ENCODE results near the gene PDGFC.
A peak's percentile ranks its signal among the peaks of the same experiment; 100 is the strongest.

PDGFC gene, protein sequence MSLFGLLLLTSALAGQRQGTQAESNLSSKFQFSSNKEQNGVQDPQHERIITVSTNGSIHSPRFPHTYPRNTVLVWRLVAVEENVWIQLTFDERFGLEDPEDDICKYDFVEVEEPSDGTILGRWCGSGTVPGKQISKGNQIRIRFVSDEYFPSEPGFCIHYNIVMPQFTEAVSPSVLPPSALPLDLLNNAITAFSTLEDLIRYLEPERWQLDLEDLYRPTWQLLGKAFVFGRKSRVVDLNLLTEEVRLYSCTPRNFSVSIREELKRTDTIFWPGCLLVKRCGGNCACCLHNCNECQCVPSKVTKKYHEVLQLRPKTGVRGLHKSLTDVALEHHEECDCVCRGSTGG

DNA sequence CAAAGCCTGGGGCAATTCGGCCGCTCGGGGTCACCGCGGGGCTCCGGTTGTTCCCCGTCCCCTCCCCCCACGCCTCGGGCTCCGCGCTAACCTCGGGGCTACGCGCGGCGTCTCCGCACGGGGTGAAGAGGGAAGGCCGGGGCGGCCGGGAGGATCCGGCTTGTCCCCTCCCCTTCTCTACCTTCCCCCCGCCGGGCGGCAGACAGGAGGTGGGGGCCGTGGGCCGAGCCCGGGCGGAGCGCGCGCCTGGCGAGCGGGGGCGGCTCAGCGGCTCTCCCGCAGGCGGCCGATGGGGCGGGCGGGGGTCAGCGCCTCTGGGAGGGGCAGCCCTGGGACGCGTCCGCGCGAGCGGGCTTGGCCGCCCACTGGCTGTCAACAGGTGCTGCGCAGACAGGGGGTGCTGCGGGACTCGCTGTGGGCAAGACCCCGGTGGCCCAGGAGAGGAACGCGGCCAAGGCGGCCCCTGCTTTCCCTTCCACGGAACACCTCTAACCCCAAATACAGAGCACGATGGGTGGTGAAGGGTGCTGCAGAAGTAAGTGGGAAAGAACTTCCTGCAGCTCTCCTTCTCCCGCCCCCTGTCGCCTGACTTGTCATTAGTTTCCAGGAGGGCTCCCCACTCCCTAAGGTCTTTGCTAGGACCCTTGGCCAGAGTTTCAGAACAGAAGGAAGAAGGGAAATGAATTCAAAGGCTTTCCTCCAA, at the start of gene PDGFC:
PDGFC (minus strand) TSS at position 124 of the 703 bp plus-strand sequence. CDS start 896 bp downstream, outside the sequence.
- H3K27ac ChIP-seq, result peak within 1 kb of the TSS; percentile 83

DNA sequence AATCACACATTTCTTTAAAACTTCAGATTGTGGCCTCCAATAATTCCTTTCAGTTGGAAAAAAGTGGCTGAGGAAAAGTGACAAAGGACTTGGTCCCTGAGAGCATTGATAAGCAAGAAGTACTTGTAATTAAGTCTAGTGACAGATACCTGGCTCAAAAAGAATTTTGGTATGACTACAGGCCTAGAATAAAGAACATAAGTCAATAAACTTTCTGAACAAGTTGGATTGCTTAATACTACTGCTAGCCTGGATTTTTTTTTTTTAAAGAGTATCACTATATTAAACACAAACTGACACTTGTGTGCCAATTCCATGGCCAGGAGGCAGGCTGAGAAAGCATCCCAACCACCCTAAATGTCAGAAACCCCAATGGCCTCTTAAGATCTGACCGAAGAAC, 49.3 kb upstream of the PDGFC start:
- Histone ChIP-seq H4K20me1 (ENCODE audit: insufficient read depth) (no peaks in the 10 kb centered on the region), H3K27ac (no peak overlapping the region), H2AFZ (ENCODE audit: low read depth) (no peak overlapping the region), H3K4me3 (IDR thresholded peaks at IDR 0.05; ENCODE audit: insufficient read depth, low read depth, low read length) (no peak overlapping the region), H3K4me1 (ENCODE audit: low read depth, poor library complexity, severe bottlenecking) (peaks cover 2% of the 10 kb centered on the region), H3K36me3 (ENCODE audit: insufficient read depth) (no peaks in the 10 kb centered on the region), H3K4me2 (no peak overlapping the region), H3K9ac (no peak overlapping the region), H3K79me2 (ENCODE audit: insufficient read depth, low read depth) (no peaks in the 10 kb centered on the region), H3K27me3 (ENCODE audit: insufficient read depth, low read depth) (no peaks in the 10 kb centered on the region)
- TF ChIP-seq, protein P1, sequence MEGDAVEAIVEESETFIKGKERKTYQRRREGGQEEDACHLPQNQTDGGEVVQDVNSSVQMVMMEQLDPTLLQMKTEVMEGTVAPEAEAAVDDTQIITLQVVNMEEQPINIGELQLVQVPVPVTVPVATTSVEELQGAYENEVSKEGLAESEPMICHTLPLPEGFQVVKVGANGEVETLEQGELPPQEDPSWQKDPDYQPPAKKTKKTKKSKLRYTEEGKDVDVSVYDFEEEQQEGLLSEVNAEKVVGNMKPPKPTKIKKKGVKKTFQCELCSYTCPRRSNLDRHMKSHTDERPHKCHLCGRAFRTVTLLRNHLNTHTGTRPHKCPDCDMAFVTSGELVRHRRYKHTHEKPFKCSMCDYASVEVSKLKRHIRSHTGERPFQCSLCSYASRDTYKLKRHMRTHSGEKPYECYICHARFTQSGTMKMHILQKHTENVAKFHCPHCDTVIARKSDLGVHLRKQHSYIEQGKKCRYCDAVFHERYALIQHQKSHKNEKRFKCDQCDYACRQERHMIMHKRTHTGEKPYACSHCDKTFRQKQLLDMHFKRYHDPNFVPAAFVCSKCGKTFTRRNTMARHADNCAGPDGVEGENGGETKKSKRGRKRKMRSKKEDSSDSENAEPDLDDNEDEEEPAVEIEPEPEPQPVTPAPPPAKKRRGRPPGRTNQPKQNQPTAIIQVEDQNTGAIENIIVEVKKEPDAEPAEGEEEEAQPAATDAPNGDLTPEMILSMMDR (conservative IDR thresholded peaks at IDR 0.05; ENCODE audit: low read depth, low read length), result no peak

More for the DNA sequence above, at the start of gene PDGFC:
- Histone ChIP-seq H3K4me3 (IDR thresholded peaks at IDR 0.05; ENCODE audit: insufficient read depth, low read depth, low read length) (no peak within 1 kb of the TSS), H3K9ac (peak within 1 kb of the TSS; percentile 85), H3K36me3 (ENCODE audit: insufficient read depth) (no peaks in the 10 kb centered on the region), H4K20me1 (ENCODE audit: insufficient read depth) (no peaks in the 10 kb centered on the region), H3K4me1 (ENCODE audit: low read depth, poor library complexity, severe bottlenecking) (peaks cover 55% of the 10 kb centered on the region), H3K79me2 (ENCODE audit: insufficient read depth, low read depth) (peaks cover 37% of the 10 kb centered on the region), H2AFZ (ENCODE audit: low read depth) (peak within 1 kb of the TSS; percentile 77), H3K4me2 (peak within 1 kb of the TSS; percentile 98), H3K27me3 (ENCODE audit: insufficient read depth, low read depth) (no peaks in the 10 kb centered on the region)
- TF ChIP-seq, protein P1 (conservative IDR thresholded peaks at IDR 0.05; ENCODE audit: low read depth, low read length), result peak; percentile 54; the same call in 1 of the 2 replicates

DNA sequence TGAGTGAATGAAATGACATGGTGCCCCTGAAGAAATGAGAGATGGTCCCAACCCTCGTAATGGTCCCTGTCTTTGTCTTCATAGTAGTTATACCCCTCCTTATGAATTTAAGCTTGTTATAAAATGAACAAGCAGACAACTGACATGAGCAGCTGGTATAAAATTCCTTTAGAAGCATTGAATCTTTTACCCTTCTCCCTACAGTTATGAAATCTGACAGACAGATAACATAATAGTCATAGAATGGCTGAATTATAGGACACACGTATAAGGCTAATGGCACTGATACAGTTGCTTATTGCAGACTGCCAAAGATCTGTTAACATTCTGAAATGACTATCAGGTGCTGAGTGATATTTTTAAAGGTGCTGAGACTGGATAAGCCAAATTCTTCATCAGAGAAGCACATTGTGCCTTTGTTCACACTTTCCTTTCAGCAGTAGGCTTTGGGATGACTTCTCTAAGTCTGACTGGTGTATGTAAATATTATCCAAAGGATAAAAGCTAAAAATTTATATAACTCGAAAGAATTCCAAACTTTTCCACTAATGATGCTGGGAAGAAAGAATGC, 47.4 kb upstream of the PDGFC start:
- no peak overlapping the region for H3K9ac ChIP-seq
- no peak overlapping the region for H3K4me3 ChIP-seq (IDR thresholded peaks at IDR 0.05; ENCODE audit: insufficient read depth, low read depth, low read length)
- H3K27me3 ChIP-seq (ENCODE audit: insufficient read depth, low read depth), result no peaks in the 10 kb centered on the region
- no peaks in the 10 kb centered on the region for H4K20me1 ChIP-seq (ENCODE audit: insufficient read depth)
- no peak overlapping the region for H3K27ac ChIP-seq
- no peaks in the 10 kb centered on the region for H3K79me2 ChIP-seq (ENCODE audit: insufficient read depth, low read depth)
- H3K4me1 ChIP-seq (ENCODE audit: low read depth, poor library complexity, severe bottlenecking), result peaks cover 13% of the 10 kb centered on the region
- no peaks in the 10 kb centered on the region for H3K36me3 ChIP-seq (ENCODE audit: insufficient read depth)
- H3K4me2 ChIP-seq, result no peak overlapping the region
- TF ChIP-seq, protein P1 (conservative IDR thresholded peaks at IDR 0.05; ENCODE audit: low read depth, low read length), result no peak
- no peak overlapping the region for H2AFZ ChIP-seq (ENCODE audit: low read depth)

DNA sequence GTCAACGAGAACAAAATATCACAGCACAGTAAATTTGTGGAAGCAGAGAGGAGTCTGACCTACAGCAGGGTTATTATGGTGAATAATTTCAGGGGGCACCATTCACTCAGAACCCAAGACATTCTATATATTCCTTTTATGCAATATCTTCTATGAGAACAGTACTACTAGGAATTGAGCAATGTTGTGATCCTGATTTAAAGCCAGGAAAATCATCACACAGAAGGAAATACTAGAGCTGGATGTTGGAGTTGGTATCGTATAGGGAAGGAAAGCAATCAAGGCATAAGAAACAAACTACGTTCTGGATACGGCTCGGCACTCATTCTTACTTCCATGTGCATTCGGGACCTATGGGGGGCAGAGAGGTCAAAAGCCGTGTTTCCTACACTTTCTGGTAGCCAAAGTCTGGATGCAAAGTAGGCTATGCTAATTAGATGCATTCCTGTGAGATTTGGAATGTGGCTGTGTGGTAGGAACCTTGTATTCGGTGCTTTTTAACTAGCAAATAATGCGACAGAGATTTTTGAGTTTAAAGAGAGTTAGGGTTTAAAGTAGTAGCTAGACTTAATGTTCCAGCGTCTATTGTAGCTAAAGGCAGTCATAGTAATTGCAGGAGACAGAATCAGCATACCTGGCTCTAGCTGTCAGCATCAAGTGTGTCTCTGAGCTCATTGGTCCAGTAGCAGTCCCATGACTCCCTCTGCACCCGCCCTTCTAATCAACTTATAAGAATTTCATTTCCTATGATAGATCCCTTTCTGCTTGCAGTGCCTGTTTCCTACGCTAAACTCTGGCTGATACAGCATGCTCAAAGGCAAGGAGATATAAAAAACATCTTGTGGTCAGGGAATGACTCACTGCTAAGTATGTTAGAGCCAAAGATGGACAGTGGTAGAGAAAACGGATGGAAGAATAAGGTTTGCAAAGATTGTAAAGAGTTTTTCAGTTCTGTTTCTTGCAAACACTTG, 43.3 kb upstream of the PDGFC start:
- H3K9ac ChIP-seq, result no peak overlapping the region
- no peaks in the 10 kb centered on the region for H4K20me1 ChIP-seq (ENCODE audit: insufficient read depth)
- H3K36me3 ChIP-seq (ENCODE audit: insufficient read depth), result no peaks in the 10 kb centered on the region
- TF ChIP-seq, protein P1 (conservative IDR thresholded peaks at IDR 0.05; ENCODE audit: low read depth, low read length), result no peak
- peaks cover 13% of the 10 kb centered on the region for H3K4me1 ChIP-seq (ENCODE audit: low read depth, poor library complexity, severe bottlenecking)
- no peaks in the 10 kb centered on the region for H3K27me3 ChIP-seq (ENCODE audit: insufficient read depth, low read depth)
- no peak overlapping the region for H3K4me3 ChIP-seq (IDR thresholded peaks at IDR 0.05; ENCODE audit: insufficient read depth, low read depth, low read length)
- no peak overlapping the region for H3K27ac ChIP-seq
- no peak overlapping the region for H3K4me2 ChIP-seq
- no peaks in the 10 kb centered on the region for H3K79me2 ChIP-seq (ENCODE audit: insufficient read depth, low read depth)
- no peak overlapping the region for H2AFZ ChIP-seq (ENCODE audit: low read depth)
